Body of pancreas (tissue), 4 donors: ENCODE results near the gene TOR4A. TPM values are rescaled to one million over a fixed set of nuclear protein-coding genes. Genes with fewer than 3 reads are reported as not detected.

Source experiments
- ATAC-seq: fragments of 150-250 bp; one replicate; pipeline ENCODE4 v1.9.1; 2016
- DNase-seq, 4 donors: peaks; one replicate each; pipeline ENCODE4 v3.0.0-alpha.2; 2019
- H3K27ac ChIP-seq, 4 donors: fragments of 200-600 bp; sonication (generic); 1 replicate in 3 of 4; 2 replicates in 1 of 4; pipeline versions ENCODE4 v1.5.1 to v1.6.1; 2016 to 2019; ENCODE audit warnings: mild to moderate bottlenecking in 1 of 4, mixed read lengths in 1 of 4, moderate library complexity in 1 of 4
- H3K27me3 ChIP-seq, 2 donors: fragments of 200-600 bp; sonication (generic); one replicate each; pipeline ENCODE4 v1.6.0; 2016; ENCODE audit warnings: mild to moderate bottlenecking in 1 of 2
- H3K36me3 ChIP-seq, 2 donors: fragments of 200-600 bp; sonication (generic); replicated peaks in 1 of 2; 2 replicates each; pipeline ENCODE4 v1.5.1; 2016; ENCODE audit warnings: low read depth in 2 of 2; ENCODE audit not compliant: insufficient read depth in 1 of 2
- H3K4me1 ChIP-seq: fragments of 200-600 bp; sonication (generic); one replicate; pipeline ENCODE4 v1.6.0; 2016
- H3K4me3 ChIP-seq, 2 donors: fragments of 200-600 bp; sonication (generic); 1 replicate in 1 of 2; 2 replicates in 1 of 2; pipeline ENCODE4 v1.5.1; 2016 to 2019
- H3K9me3 ChIP-seq, 3 donors: fragments of 200-600 bp; sonication (generic); 1 replicate in 2 of 3; 2 replicates in 1 of 3; pipeline ENCODE4 v1.5.1; 2016
- CTCF ChIP-seq, 7 experiments: fragments of 450-650 bp in 4 of 7; fragments of 200-600 bp in 3 of 7; sonication (generic) in 3 of 7; IDR thresholded peaks; one replicate each; pipeline ENCODE4 v1.5.1; 2016 to 2019; ENCODE audit warnings: antibody characterized with exemption in 7 of 7
- POLR2A ChIP-seq, 3 donors: fragments of 450-650 bp; IDR thresholded peaks; one replicate each; pipeline ENCODE4 v1.6.1; 2016; ENCODE audit warnings: antibody characterized with exemption in 3 of 3, mild to moderate bottlenecking in 2 of 3
- WGBS, 2 donors: methylation state at CpG; one replicate each; pipeline ENCODE4 v1.1.5; 2017; 5-methylcytosine and 5-hydroxymethylcytosine counted together
- intact Hi-C: fragments of 100-400 bp; cut with DNase I; formaldehyde crosslinking; loops from one replicate; pipeline ENCODE4 v1.15.1; 2023
- total RNA-seq, 2 donors: library from RNA; depleted of rRNA; stranded (reverse); fragments of >200 nt; gene quantifications; one replicate each; pipeline ENCODE4 v1.1.0, GENCODE V29; 2016

TOR4A gene
- total RNA-seq, 2 donors from 2014 or later = 9.9 to 12.2 TPM

- H3K4me1 ChIP-seq = peaks cover 38% of the 10 kb centered on the region
- H3K36me3 ChIP-seq = no peaks in the 10 kb centered on the region
- DNase-seq = no peak
- H3K9me3 ChIP-seq = no peaks in the 10 kb centered on the region
- no peak for ATAC-seq
- 91 to 94% methylated on average over 6 of the region's 6 CpGs for WGBS, 2 donors
- no peaks in the 10 kb centered on the region for H3K27me3 ChIP-seq
- no peak for TF ChIP-seq POLR2A (IDR thresholded peaks at IDR 0.05)
- no peak for TF ChIP-seq CTCF (IDR thresholded peaks at IDR 0.05)
- H3K27ac ChIP-seq = no peak overlapping the region
- intact Hi-C loops = no loop called here
- no peak overlapping the region for H3K4me3 ChIP-seq
Measured at GRCh38 chr9:137247916-137248175, 29.7 kb upstream of the TOR4A start.

GRCh38 chr9:137250329-137251193 is 27.0 kb upstream of the TOR4A start:
- DNase-seq (peak in 2 of 4 donors; percentile 47 to 54), ATAC-seq (no peak)
- Histone ChIP-seq H3K27ac (peak overlapping the region in 2 of 4 donors; percentile 18 to 45), H3K9me3 (no peaks in the 10 kb centered on the region), H3K4me3 (no peak overlapping the region), H3K36me3 (no peaks in the 10 kb centered on the region), H3K27me3 (no peaks in the 10 kb centered on the region), H3K4me1 (peaks cover 37% of the 10 kb centered on the region)
- no peak for TF ChIP-seq CTCF (IDR thresholded peaks at IDR 0.05)
- TF ChIP-seq POLR2A (IDR thresholded peaks at IDR 0.05) = no peak
- intact Hi-C loops = no loop called here
- WGBS, 2 donors = 54 to 63% methylated on average over 7 to 16 of the region's 18 CpGs

- Histone ChIP-seq H3K4me1 (peaks cover 41% of the 10 kb centered on the region), H3K27me3 (no peaks in the 10 kb centered on the region), H3K9me3 (no peaks in the 10 kb centered on the region), H3K4me3 (no peak within 1 kb of the TSS), H3K27ac (peak within 1 kb of the TSS in 2 of 4 donors; percentile 18 to 45), H3K36me3 (no peaks in the 10 kb centered on the region)
- intact Hi-C loops = no loop called here
- WGBS, 2 donors = 74 to 83% methylated on average over 4 of the region's 4 CpGs
- TF ChIP-seq POLR2A (IDR thresholded peaks at IDR 0.05) = no peak
- no peak for TF ChIP-seq CTCF (IDR thresholded peaks at IDR 0.05)
- no peak for DNase-seq
- no peak for ATAC-seq
Measured at GRCh38 chr9:137251194-137251461, 26.4 kb upstream of the TOR4A start, which contains the start of gene STPG3. Gene STPG3 (plus strand): TSS chr9:137251286. CDS start chr9:137251287, 1 bp downstream.

GRCh38 chr9:137251490-137252268 is 25.8 kb upstream of the TOR4A start:
- 88 to 92% methylated on average over 10 to 22 of the region's 22 CpGs for WGBS, 2 donors
- no peak for ATAC-seq
- Histone ChIP-seq H3K9me3 (no peaks in the 10 kb centered on the region), H3K27ac (no peak overlapping the region), H3K27me3 (no peaks in the 10 kb centered on the region), H3K4me1 (peaks cover 46% of the 10 kb centered on the region), H3K4me3 (no peak overlapping the region), H3K36me3 (no peaks in the 10 kb centered on the region)
- intact Hi-C loops = no loop called here
- TF ChIP-seq POLR2A (IDR thresholded peaks at IDR 0.05) (no peak), CTCF (IDR thresholded peaks at IDR 0.05) (no peak)
- DNase-seq = no peak
